Gastroesophageal sphincter (tissue), 3 donors: Measurements from ENCODE around the gene BSG.

Experiments
- CTCF ChIP-seq, 4 experiments: fragments of 200-600 bp in 2 of 4; fragments of 450-650 bp in 2 of 4; sonication (generic) in 1 of 4; IDR thresholded peaks; one replicate each; pipeline ENCODE4 v1.5.1; 2017 to 2019; ENCODE audit warnings: antibody characterized with exemption in 4 of 4, mild to moderate bottlenecking in 2 of 4, moderate library complexity in 2 of 4
- POLR2A ChIP-seq, 2 donors: fragments of 450-650 bp; IDR thresholded peaks; one replicate each; pipeline ENCODE4 v1.6.1; 2017; ENCODE audit warnings: antibody characterized with exemption in 2 of 2, mild to moderate bottlenecking in 2 of 2, moderate library complexity in 1 of 2

DNA sequence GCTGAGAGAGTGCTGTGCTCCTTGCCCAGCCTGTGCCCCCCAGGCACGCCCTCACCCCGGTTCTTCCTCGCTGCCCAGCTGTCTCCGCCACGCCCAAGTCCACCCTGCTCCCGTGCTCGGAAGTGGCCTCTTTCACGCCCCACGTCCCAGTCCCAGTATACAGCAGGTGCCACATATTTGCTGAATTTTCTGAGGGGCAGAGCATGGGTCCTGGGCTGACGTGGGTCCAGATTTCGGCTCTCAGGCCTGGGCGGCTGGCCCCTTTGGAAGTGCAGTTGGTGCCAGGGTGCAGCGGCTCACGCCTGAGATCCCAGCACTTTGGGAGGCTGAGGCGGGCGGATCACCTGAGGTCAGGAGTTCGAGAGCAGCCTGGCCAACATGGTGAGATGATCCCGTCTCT, 20.7 kb downstream of the BSG start:
- TF ChIP-seq CTCF (IDR thresholded peaks at IDR 0.05) (no peak), POLR2A (IDR thresholded peaks at IDR 0.05) (no peak)
